Fibroblast of villous mesenchyme (primary cell): ENCODE measurements around the gene VRK1. TPM values are rescaled to one million over a fixed set of nuclear protein-coding genes. Genes with fewer than 3 reads are reported as not detected.
A peak's percentile ranks its signal among the peaks of the same experiment; 100 is the strongest.

Experiments
- DNase-seq: peaks from one replicate; pipeline ENCODE4 v3.0.0-alpha.2; 2010; ENCODE audit warnings: low read depth
- H3K4me3 ChIP-seq: 2 replicates; pipeline ENCODE4 v1.5.1; 2011; ENCODE audit warnings: low read depth, mild to moderate bottlenecking, low read length
- CTCF ChIP-seq: IDR thresholded peaks from 2 replicates; pipeline ENCODE4 v1.5.1; 2012; ENCODE audit warnings: low read depth, mild to moderate bottlenecking, low read length; ENCODE audit not compliant: insufficient read depth
- total RNA-seq: library from RNA; depleted of rRNA; stranded (reverse); fragments of >200 nt; gene quantifications from 2 replicates; pipeline ENCODE4 v1.2.3, GENCODE V29; 2012

The VRK1 gene
- total RNA-seq, 1 donor, result 47.1 TPM

- peak overlapping the region; percentile 75 for H3K4me3 ChIP-seq
- TF ChIP-seq CTCF, result no peak
- DNase-seq, result peak; percentile 36
These were observed 584 bp downstream of the VRK1 start for GRCh38 chr14:96797582-96798349.

DNA sequence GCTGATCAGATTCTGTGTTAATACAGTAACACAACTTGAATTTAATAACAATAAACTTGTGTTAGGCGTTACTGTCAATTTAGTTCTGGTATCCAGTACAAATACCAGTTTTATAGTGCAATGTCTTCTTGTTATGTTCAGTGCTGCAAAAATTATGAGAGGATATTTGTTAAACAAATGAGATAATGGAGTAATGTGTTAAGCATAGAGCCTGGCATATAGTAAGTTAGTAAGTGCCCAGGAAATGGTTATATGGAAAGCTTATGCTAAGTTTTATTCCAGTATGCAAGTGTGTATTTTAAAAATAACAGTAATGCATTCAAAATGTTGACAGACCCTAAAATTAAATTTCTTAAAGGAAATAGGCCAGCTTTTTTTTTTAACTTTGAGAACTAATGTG lies 1.8 kb downstream of the VRK1 start:
- H3K4me3 ChIP-seq, result no peak overlapping the region
- no peak for DNase-seq
- TF ChIP-seq CTCF, result no peak

DNA sequence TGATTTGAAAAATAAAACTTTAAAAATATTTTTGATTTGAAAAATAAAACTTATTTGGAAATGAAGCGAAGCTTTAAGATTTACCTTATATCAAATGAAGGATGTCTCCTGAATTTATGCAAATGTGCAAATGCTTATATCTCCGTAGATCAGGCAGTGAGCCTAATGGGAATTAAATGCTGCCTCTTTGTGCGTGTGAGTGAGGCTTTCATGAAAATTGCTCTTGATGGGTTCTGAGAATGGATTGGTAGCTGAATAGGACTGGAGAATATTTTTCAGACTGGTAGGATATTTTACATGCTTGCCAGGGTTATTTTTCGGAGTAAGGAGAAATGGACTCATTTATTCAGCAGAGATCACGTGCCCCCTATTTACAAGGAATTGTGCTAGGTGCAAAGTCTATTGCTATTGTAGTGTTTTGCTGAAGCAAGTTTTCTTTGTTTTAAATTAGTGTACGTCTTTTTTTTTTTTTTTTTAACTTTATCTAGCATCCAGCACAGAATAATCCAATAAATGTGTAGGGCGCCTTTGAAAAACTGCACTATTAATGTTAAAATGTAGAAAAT lies 2.4 kb downstream of the VRK1 start:
- DNase-seq, result no peak
- no peak overlapping the region for H3K4me3 ChIP-seq
- TF ChIP-seq CTCF, result no peak

DNA sequence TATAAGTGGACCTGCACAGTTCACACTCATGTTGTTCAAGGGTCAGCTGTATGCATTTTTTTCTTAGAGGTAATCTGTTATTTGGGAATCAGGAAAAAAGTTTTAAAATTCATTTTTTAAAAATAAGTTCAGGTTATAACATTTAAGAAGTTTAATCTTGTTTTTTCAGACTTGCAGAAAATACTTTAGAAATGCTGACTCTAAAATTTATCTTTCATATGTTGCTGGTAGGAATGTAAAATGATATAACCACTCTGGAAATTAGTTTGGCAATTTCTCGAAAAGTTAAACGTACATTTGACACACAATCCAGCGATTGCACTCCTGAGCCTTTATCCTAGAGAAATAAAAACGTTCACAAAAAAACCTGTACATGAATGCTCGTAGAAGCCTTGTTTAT lies 4.7 kb downstream of the VRK1 start:
- DNase-seq, result no peak
- TF ChIP-seq CTCF, result no peak
- no peak overlapping the region for H3K4me3 ChIP-seq

DNA sequence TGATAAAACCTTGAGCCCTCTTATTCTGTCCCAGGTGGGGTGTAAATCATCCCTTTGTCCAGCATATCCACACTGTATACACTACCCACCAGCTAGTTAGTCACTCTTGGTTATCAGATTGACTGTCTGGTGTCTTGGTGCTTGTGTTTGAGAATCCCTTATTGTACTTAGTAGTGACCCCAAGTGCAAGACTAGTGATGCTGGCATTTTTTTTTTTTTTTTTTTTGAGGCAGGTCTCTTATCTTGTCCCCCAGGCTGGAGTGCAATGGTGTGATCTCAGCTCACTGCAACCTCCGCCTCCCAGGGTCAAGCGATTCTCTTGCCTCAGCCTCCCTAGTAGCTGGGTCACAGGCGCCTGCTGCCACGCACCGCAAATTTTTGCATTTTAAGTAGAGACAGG lies 5.8 kb downstream of the VRK1 start:
- no peak for DNase-seq
- H3K4me3 ChIP-seq, result no peak overlapping the region
- no peak for TF ChIP-seq CTCF

DNA sequence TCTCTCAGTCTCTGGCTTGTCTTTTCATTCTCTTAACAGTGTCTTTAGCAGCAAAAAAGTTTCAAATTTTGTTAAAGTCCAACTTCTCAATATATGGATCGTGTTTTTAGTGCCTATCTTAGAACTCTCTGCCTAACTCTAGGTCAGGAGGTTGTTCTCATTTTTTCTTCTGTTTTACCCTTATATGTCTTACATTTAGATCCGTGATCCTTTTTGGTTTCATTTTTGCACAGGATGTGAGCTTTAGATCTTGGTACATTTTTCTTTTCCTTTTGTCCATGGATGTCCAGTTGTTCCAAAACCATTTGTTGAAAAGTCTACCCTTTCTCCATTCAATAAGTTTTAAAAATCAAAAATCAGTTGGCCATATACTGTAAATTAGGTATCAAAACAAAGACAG lies 6.8 kb downstream of the VRK1 start:
- H3K4me3 ChIP-seq, result peak overlapping the region; percentile 34
- no peak for TF ChIP-seq CTCF
- DNase-seq, result peak; percentile 53
